Measurements from ENCODE around the gene VAT1L. TPM values are rescaled to one million over a fixed set of nuclear protein-coding genes. Genes with fewer than 3 reads are reported as not detected.

The VAT1L gene
- total RNA-seq, 2 donors from 2014 or later, result 0.33 to 2.3 TPM

DNA sequence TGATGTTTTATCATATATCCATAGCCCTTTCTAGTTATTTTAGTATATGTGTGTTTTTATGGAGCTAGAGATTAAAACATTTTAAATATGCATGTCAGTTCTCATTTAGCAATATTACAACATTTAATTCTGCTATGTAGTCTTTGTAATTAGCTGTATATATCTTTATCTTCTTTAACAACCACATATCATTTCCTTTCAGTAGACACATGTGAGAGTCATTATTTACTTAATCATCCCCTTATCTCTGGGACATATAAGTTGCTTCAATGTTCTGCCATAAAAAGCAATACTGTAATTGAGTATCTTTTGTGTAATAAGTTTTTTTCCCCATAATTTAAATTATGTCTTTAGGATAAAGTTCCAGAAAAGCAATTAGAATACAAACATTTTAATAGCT is 182.0 kb downstream of the VAT1L start:
- Histone ChIP-seq H3K36me3 (replicated peaks in 1 of 2; ENCODE audit: insufficient read depth in 1 of 2, low read depth in 2 of 2) (no peaks in the 10 kb centered on the region), H3K9me3 (no peaks in the 10 kb centered on the region), H3K27ac (no peak overlapping the region), H3K4me1 (no peaks in the 10 kb centered on the region), H3K4me3 (no peak overlapping the region), H3K27me3 (no peaks in the 10 kb centered on the region)
- intact Hi-C loops (cut with DNase I), result no loop called here
- ATAC-seq, result no peak
- TF ChIP-seq CTCF (IDR thresholded peaks at IDR 0.05) (no peak), POLR2A (IDR thresholded peaks at IDR 0.05) (no peak)
- DNase-seq, result no peak

DNA sequence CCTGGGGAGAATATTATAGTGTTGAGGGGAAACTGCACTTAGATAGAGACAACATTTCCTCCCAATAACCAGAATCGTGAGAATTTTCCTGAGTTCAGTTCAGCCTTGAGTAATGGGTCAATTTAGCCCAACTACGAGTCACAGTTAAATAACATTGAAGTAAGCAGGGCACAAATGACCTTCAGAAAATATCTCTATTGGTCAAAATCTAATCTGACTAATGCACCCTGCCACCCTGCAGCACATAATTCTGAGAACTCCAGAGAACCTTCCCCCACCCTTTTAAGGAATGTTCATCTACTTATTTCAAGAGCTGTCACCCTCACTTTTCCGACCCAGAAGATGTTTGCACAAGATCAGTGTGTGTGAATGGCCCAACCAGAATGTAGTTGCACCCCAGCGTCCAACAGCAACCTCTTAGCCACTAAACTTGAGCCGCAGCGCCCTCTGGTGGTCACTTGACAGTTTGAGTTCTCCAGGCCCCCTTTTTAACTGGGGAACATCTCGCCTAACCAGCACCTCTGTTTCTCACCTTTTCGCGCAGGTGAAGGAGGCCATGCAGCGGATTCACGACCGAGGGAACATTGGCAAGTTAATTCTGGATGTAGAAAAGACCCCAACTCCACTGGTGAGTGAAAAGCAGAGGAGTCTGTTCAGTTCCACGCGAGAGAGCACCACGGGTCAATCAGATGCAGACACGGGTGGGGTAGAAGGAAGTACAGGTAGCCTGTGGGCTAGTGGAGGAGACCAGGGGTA is 183.1 kb downstream of the VAT1L start:
- H3K4me1 ChIP-seq, result no peaks in the 10 kb centered on the region
- no peak overlapping the region for H3K27ac ChIP-seq
- H3K36me3 ChIP-seq (replicated peaks in 1 of 2; ENCODE audit: insufficient read depth in 1 of 2, low read depth in 2 of 2), result no peaks in the 10 kb centered on the region
- H3K27me3 ChIP-seq, result no peaks in the 10 kb centered on the region
- DNase-seq (peak; percentile 78 to 88 (median 82)), ATAC-seq (peak; percentile 71)
- no peak overlapping the region for H3K4me3 ChIP-seq
- intact Hi-C loops (cut with DNase I), result no loop called here
- no peak for TF ChIP-seq POLR2A (IDR thresholded peaks at IDR 0.05)
- peak; percentile 57 to 83 (median 76) for TF ChIP-seq CTCF (IDR thresholded peaks at IDR 0.05)
- no peaks in the 10 kb centered on the region for H3K9me3 ChIP-seq
- 20 to 22% methylated on average over 16 of the region's 16 CpGs for WGBS, 2 donors

DNA sequence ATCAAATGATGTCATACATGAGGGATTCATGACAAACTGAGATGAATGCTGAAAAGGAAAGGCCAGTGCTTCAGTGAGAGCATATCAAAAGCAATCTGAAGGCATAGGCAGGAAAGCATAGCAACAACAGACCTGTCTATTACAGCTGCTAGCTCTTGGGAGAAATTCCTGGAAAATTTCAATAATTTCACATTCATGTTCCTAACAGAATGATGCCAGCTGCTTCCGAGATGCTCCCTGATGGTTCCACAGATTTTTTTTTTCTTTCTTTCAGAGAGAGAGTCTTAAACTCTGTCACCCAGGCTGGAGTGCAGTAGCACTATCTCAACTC is 183.7 kb downstream of the VAT1L start:
- H3K27ac ChIP-seq, result no peak overlapping the region
- TF ChIP-seq CTCF (IDR thresholded peaks at IDR 0.05) (no peak), POLR2A (IDR thresholded peaks at IDR 0.05) (no peak)
- WGBS, 2 donors, result 28 to 38% methylated on average over 1 of the region's 1 CpG
- ATAC-seq (no peak), DNase-seq (no peak)
- H3K9me3 ChIP-seq, result no peaks in the 10 kb centered on the region
- intact Hi-C loops (cut with DNase I), result no loop called here
- no peaks in the 10 kb centered on the region for H3K4me1 ChIP-seq
- H3K27me3 ChIP-seq, result no peaks in the 10 kb centered on the region
- H3K36me3 ChIP-seq (replicated peaks in 1 of 2; ENCODE audit: insufficient read depth in 1 of 2, low read depth in 2 of 2), result no peaks in the 10 kb centered on the region
- no peak overlapping the region for H3K4me3 ChIP-seq

DNA sequence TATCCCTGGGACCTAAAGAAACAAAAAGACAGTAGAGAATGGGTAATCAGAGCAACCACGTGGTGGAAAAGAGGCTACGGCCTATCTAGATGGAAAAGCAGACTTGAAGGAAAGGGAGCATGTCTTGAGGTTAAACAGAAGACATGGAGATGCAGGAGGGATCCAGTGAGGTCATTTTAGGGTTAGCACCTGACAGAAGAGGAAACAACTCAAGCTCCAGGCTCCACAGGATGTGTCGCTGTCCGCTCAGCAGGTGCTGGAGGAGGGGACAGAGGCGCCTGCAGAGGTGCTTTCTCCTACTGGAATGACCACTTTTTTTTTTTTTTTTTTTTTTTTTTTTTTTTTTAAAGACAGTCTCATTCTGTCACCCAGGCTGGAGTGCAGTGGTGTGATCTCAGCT is 186.5 kb downstream of the VAT1L start:
- Histone ChIP-seq H3K27me3 (no peaks in the 10 kb centered on the region), H3K9me3 (no peaks in the 10 kb centered on the region), H3K4me1 (no peaks in the 10 kb centered on the region), H3K27ac (no peak overlapping the region), H3K36me3 (replicated peaks in 1 of 2; ENCODE audit: insufficient read depth in 1 of 2, low read depth in 2 of 2) (no peaks in the 10 kb centered on the region), H3K4me3 (no peak overlapping the region)
- ATAC-seq, result no peak
- no peak for TF ChIP-seq CTCF (IDR thresholded peaks at IDR 0.05)
- TF ChIP-seq POLR2A (IDR thresholded peaks at IDR 0.05), result no peak
- intact Hi-C loops (cut with DNase I), result no loop called here
- no peak for DNase-seq
- 54 to 73% methylated on average over 5 of the region's 5 CpGs for WGBS, 2 donors

DNA sequence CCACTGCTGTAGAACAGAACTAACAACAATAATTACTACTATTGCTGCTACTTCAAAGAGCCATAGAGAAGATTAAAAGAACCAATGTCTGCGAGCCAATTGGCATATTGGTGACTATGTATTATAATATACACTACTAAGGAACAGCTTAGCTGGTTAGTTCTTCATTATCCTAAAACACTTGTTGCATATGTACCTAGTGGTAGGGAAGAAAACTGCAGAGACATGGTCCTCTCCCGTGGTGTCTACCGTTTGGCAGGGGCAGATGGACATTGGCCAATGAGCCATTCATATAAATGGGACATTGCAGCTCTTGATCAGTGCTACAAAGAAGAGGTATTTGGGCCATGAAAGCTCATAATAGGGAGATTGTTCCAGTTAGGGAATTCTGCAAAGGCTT is 187.6 kb downstream of the VAT1L start:
- H3K9me3 ChIP-seq, result no peaks in the 10 kb centered on the region
- no peak overlapping the region for H3K4me3 ChIP-seq
- DNase-seq, result no peak
- WGBS, 2 donors, result 28 to 57% methylated on average over 3 of the region's 3 CpGs
- no peaks in the 10 kb centered on the region for H3K4me1 ChIP-seq
- TF ChIP-seq POLR2A (IDR thresholded peaks at IDR 0.05), result no peak
- TF ChIP-seq CTCF (IDR thresholded peaks at IDR 0.05), result no peak
- no peaks in the 10 kb centered on the region for H3K27me3 ChIP-seq
- H3K27ac ChIP-seq, result no peak overlapping the region
- intact Hi-C loops (cut with DNase I), result no loop called here
- no peak for ATAC-seq
- H3K36me3 ChIP-seq (replicated peaks in 1 of 2; ENCODE audit: insufficient read depth in 1 of 2, low read depth in 2 of 2), result no peaks in the 10 kb centered on the region
